Sigmoid colon (tissue), 4 donors: ENCODE measurements around the gene ENC1.

ENCODE experiments used
- EP300 ChIP-seq, 4 donors: sonication (generic); formaldehyde crosslinking; IDR thresholded peaks; one replicate each; pipeline ENCODE4 v1.6.1; 2017; ENCODE audit warnings: antibody characterized with exemption in 4 of 4
- POLR2A ChIP-seq, 2 donors: fragments of 450-650 bp; IDR thresholded peaks; one replicate each; pipeline ENCODE4 v1.6.1; 2016; ENCODE audit warnings: antibody characterized with exemption in 2 of 2, mild to moderate bottlenecking in 2 of 2, moderate library complexity in 2 of 2
- POLR2AphosphoS5 ChIP-seq, 4 donors: sonication (generic); formaldehyde crosslinking; IDR thresholded peaks; one replicate each; pipeline ENCODE4 v1.6.1; 2017; ENCODE audit warnings: antibody characterized with exemption in 4 of 4
- TF ChIP-seq, protein P1 (sequence below), 4 experiments: fragments of 450-650 bp in 3 of 4; fragments of 200-600 bp in 1 of 4; IDR thresholded peaks; one replicate each; pipeline ENCODE4 v1.5.1; 2016 to 2019; ENCODE audit warnings: antibody characterized with exemption in 4 of 4, mild to moderate bottlenecking in 3 of 4, moderate library complexity in 2 of 4

DNA sequence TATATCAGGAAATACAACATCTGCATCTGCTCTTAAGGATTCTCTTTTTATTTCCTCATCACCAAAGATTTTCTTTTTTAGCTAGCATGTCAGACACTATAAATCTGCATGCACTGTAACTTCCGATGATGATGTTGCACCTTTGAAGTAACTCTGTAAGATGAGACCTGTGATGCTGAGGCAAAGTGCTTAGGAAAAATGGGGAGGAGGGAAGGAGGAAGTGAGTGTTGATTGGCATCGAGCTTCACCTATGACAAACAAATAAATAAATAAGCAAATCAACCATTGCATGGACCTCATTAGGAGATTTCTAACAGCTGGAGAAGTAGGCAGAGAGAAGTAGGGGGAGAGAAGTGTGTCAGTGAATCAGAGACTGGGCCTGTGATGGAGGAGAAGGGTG lies 52.6 kb downstream of the ENC1 start:
- TF ChIP-seq, protein P1, sequence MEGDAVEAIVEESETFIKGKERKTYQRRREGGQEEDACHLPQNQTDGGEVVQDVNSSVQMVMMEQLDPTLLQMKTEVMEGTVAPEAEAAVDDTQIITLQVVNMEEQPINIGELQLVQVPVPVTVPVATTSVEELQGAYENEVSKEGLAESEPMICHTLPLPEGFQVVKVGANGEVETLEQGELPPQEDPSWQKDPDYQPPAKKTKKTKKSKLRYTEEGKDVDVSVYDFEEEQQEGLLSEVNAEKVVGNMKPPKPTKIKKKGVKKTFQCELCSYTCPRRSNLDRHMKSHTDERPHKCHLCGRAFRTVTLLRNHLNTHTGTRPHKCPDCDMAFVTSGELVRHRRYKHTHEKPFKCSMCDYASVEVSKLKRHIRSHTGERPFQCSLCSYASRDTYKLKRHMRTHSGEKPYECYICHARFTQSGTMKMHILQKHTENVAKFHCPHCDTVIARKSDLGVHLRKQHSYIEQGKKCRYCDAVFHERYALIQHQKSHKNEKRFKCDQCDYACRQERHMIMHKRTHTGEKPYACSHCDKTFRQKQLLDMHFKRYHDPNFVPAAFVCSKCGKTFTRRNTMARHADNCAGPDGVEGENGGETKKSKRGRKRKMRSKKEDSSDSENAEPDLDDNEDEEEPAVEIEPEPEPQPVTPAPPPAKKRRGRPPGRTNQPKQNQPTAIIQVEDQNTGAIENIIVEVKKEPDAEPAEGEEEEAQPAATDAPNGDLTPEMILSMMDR (IDR thresholded peaks at IDR 0.05): no peak
- TF ChIP-seq POLR2A (IDR thresholded peaks at IDR 0.05) (no peak), POLR2AphosphoS5 (IDR thresholded peaks at IDR 0.05) (no peak), EP300 (IDR thresholded peaks at IDR 0.05) (no peak)
